Stimulated activated naive B cell treated with anti-CD40 and anti-IgM and Interleukin-4, amounts not matched to agents 10 μg/mL and 1 μg/mL and 100 μg/mL, for 72 hours (primary cell): Measurements from ENCODE around the gene ETFDH.
A peak's percentile ranks its signal among the peaks of the same experiment; 100 is the strongest.
"Not testable (repeated sequence)": the region's sequence is repeated elsewhere in the genome, so short reads cannot be mapped to it uniquely, and the experiment has no call there.

Experiments used
- ATAC-seq, 2 donors: fragments of 150-1000 bp; cut with Tn5 transposase; replicated peaks; 2 replicates each; pipeline ENCODE4 v1.10.0; 2021; ENCODE audit warnings: moderate library complexity in 1 of 2
- DNase-seq: peaks from one replicate; pipeline ENCODE4 v3.0.0; 2021
- H3K27ac Mint-ChIP-seq: one replicate; pipeline ENCODE4 v1.8.0; 2022; ENCODE audit warnings: mild to moderate bottlenecking, mixed read lengths
- H3K27me3 Mint-ChIP-seq, 2 donors: one replicate each; pipeline ENCODE4 v1.8.0; 2022; ENCODE audit warnings: mixed read lengths in 2 of 2
- H3K36me3 Mint-ChIP-seq, 2 donors: one replicate each; pipeline ENCODE4 v1.8.0; 2022; ENCODE audit warnings: mixed read lengths in 2 of 2, mild to moderate bottlenecking in 1 of 2
- H3K4me1 Mint-ChIP-seq, 2 donors: one replicate each; pipeline ENCODE4 v1.8.0; 2022; ENCODE audit warnings: mixed read lengths in 2 of 2, mild to moderate bottlenecking in 1 of 2
- H3K4me3 Mint-ChIP-seq, 2 donors: one replicate each; pipeline ENCODE4 v1.8.0; 2022; ENCODE audit warnings: mild to moderate bottlenecking in 2 of 2, mixed read lengths in 2 of 2, moderate library complexity in 1 of 2
- H3K9me3 Mint-ChIP-seq, 2 donors: one replicate each; pipeline ENCODE4 v1.8.0; 2022; ENCODE audit warnings: mixed read lengths in 2 of 2, mild to moderate bottlenecking in 1 of 2

The ETFDH gene

GRCh38 chr4:158715802-158716201, 43.7 kb downstream of the ETFDH start:
- Mint-ChIP-seq H3K36me3 (peaks cover 56 to 70% of the 10 kb centered on the region in 2 donors), H3K27ac (no peak overlapping the region), H3K4me3 (no peak overlapping the region), H3K9me3 (no peaks in the 10 kb centered on the region), H3K4me1 (peaks cover 5 to 9% of the 10 kb centered on the region in 2 donors), H3K27me3 (no peaks in the 10 kb centered on the region)
- DNase-seq (no peak), ATAC-seq (no peak)

DNA sequence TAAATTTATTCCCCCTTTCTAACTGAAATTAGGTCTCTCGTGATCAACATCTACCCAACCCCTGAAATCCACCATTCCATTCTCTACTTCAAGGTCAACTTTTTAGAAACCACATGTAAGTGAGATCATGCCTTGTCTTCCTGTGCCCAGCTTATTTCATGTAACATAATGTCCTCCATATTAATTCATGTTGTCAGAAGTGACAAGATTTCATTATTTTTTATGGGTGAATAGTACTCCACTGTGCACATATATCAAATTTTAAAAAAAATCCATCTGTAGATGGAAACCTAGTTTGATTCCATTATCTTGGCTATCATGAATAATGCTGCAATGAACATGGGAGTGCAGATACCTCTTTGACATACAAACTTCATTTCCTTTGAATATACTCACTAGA, 49.6 kb downstream of the ETFDH start:
- no peak for ATAC-seq
- Mint-ChIP-seq H3K27me3 (peaks cover 8 to 9% of the 10 kb centered on the region in 2 donors), H3K4me1 (peaks cover 15 to 16% of the 10 kb centered on the region in 2 donors), H3K36me3 (peaks cover 34 to 41% of the 10 kb centered on the region in 2 donors), H3K9me3 (no peaks in the 10 kb centered on the region), H3K27ac (no peak overlapping the region), H3K4me3 (peak overlapping the region in 1 of 2 donors; percentile 99)
- no peak for DNase-seq

DNA sequence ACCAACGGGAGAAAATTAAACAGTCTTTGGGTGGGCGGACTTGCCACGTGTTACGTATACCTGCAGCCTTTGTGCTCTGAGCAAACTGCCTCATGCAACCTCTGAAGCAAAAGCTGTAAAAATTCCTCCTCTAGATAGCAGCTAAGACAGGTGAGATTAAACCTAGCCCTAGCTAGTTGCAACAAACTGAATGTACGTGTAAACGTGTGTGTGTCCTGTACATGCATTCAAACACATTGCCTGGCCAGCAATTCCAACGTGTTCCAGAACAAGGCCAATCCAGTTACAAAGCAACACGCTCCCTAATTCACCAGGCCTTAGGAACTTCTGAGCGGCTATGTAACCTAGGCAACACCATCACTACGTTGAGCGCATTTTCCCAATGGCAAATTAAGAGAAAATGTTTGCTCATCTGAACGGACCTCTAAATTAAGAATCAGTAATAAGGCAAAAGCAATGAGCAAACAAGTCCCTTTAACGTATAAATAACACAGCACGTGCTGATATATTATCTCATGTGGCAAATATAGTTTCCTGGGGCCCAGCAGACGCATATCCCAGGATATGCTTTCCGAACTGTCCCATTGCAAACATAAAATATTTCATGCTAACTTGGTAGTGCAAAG, 50.3 kb downstream of the ETFDH start:
- H3K27me3 Mint-ChIP-seq: peaks cover 12 to 14% of the 10 kb centered on the region in 2 donors
- peak overlapping the region; percentile 99 for H3K27ac Mint-ChIP-seq
- DNase-seq (no peak), ATAC-seq (peak; percentile 1)
- no peaks in the 10 kb centered on the region for H3K9me3 Mint-ChIP-seq
- H3K4me1 Mint-ChIP-seq: peaks cover 15 to 16% of the 10 kb centered on the region in 2 donors
- peak overlapping the region; percentile 86 to 99 for H3K4me3 Mint-ChIP-seq
- H3K36me3 Mint-ChIP-seq: peaks cover 30 to 34% of the 10 kb centered on the region in 2 donors

DNA sequence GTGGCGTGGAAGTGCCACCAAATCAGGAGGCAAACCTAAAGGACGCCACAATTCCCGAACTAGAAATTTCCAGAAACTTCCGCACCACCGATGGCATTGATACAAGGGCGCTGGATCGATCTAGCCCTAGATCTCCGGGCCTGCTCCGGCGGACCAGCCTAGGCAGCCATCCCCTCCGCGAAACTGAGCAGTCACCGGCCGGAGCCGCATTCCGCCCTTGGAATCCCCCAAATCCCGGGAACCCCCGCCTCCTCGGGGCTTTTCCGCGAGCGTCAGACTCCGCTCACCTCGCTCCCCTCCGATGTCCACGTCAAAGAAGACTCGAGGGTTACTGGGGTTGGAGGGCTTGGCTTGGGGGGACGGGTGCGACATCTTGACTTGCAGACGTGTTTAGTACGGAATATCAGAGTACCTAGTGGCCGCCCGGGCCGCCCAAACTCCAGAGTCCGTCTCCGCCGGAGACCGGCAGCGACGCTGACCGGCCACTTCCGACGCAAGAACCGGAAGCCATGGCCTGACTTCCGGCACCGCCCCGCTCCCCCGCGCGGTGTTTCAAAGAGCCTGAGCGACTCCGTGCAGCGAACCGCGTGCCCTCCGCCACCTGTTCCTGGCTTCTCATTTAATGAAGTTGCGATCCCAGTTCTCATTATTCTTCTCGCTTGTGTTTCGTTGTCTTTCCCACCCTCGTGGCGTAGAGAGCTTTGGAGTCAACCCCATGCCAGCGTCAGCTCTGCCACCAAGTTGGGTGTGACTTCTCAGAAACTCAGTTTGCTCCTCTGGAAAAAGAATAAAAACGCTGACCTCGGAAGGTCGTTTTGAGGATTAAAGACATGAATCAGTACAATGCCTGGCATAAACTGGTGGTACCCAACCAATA, 51.1 kb downstream of the ETFDH start, which contains the start of gene PPID:
Gene PPID, minus strand, starts transcription at position 480 of the 877 bp plus-strand sequence. Its CDS starts 108 bp downstream, at position 372.
- Mint-ChIP-seq H3K4me1 (peaks cover 12 to 15% of the 10 kb centered on the region in 2 donors), H3K36me3 (peaks cover 22 to 26% of the 10 kb centered on the region in 2 donors), H3K27me3 (peaks cover 13 to 14% of the 10 kb centered on the region in 2 donors), H3K4me3 (peak within 1 kb of the TSS; percentile 86 to 99), H3K9me3 (no peaks in the 10 kb centered on the region), H3K27ac (peak within 1 kb of the TSS; percentile 99)
- peak; percentile 95 to 98 for ATAC-seq
- DNase-seq: peak; percentile 82

- DNase-seq: no peak
- Mint-ChIP-seq H3K4me3 (no peak overlapping the region), H3K9me3 (no peaks in the 10 kb centered on the region), H3K27me3 (peaks cover 27 to 28% of the 10 kb centered on the region in 2 donors), H3K4me1 (peaks cover 8 to 11% of the 10 kb centered on the region in 2 donors), H3K36me3 (peaks cover 9 to 14% of the 10 kb centered on the region in 2 donors), H3K27ac (no peak overlapping the region)
- no peak for ATAC-seq
Observed at GRCh38 chr4:158724637-158725036, 52.5 kb downstream of the ETFDH start.

DNA sequence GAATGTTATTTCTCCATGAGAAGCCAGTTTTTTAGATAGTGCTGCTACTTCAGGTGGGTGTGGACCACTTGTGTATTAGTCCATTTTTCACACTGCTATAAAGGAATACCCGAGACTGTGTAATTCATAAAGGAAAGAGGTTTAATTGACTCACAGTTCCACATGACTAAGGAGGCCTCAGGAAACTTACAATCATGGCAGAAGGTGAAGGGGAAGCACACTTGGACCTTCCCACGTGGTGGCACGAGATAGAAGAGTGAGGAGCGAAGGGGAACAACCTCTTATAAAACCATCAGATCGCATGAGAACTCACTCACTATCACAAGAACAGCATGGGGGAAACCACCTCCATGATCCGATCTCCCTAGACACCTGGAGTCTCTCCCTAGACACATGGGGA, 54.5 kb downstream of the ETFDH start:
- no peak for DNase-seq
- Mint-ChIP-seq H3K4me3 (no peak overlapping the region), H3K9me3 (no peaks in the 10 kb centered on the region), H3K36me3 (peaks cover 0 to 6% of the 10 kb centered on the region in 2 donors), H3K27me3 (peaks cover 40 to 44% of the 10 kb centered on the region in 2 donors), H3K27ac (no peak overlapping the region), H3K4me1 (peaks cover 9 to 10% of the 10 kb centered on the region in 2 donors)
- no peak for ATAC-seq

DNA sequence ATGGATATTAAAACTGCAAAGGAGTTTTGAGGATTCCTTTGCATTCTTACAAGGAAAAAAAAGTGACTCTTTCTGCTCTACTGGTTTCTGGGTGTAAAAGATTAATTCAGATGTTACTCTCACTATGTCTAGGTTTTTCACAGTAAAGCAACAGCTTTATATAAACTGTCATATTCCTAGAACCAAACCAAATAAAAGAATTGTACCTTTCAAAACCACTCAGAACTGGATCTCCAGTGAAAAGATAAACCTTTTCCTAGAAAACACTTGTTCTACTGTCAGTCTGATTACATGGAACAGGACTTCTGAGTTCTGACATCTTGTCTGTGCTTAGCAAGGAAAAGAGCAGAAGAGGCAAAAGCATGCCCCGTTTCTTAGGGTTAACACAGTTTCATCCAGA, 56.1 kb downstream of the ETFDH start:
- Mint-ChIP-seq H3K9me3 (no peaks in the 10 kb centered on the region), H3K4me1 (peaks cover 6 to 7% of the 10 kb centered on the region in 2 donors), H3K27ac (no peak overlapping the region), H3K4me3 (no peak overlapping the region), H3K36me3 (peaks cover 0 to 4% of the 10 kb centered on the region in 2 donors), H3K27me3 (peaks cover 51 to 56% of the 10 kb centered on the region in 2 donors)
- ATAC-seq: no peak
- DNase-seq: no peak

GRCh38 chr4:158729716-158730559, 57.8 kb downstream of the ETFDH start:
- Mint-ChIP-seq H3K4me1 (peaks cover 4 to 6% of the 10 kb centered on the region in 2 donors), H3K27me3 (peaks cover 52 to 62% of the 10 kb centered on the region in 2 donors), H3K4me3 (no peak overlapping the region), H3K36me3 (no peaks in the 10 kb centered on the region), H3K27ac (no peak overlapping the region), H3K9me3 (no peaks in the 10 kb centered on the region)
- DNase-seq: peak; percentile 21
- ATAC-seq: peak; percentile 77 to 85

GRCh38 chr4:158738866-158739265, 66.8 kb downstream of the ETFDH start:
- ATAC-seq (no peak), DNase-seq (no peak)
- no peak overlapping the region for H3K27ac Mint-ChIP-seq
- H3K27me3 Mint-ChIP-seq: peaks cover 24 to 34% of the 10 kb centered on the region in 2 donors
- H3K4me3 Mint-ChIP-seq: no peak overlapping the region
- no peaks in the 10 kb centered on the region for H3K4me1 Mint-ChIP-seq
- H3K36me3 Mint-ChIP-seq: no peaks in the 10 kb centered on the region
- no peaks in the 10 kb centered on the region for H3K9me3 Mint-ChIP-seq

DNA sequence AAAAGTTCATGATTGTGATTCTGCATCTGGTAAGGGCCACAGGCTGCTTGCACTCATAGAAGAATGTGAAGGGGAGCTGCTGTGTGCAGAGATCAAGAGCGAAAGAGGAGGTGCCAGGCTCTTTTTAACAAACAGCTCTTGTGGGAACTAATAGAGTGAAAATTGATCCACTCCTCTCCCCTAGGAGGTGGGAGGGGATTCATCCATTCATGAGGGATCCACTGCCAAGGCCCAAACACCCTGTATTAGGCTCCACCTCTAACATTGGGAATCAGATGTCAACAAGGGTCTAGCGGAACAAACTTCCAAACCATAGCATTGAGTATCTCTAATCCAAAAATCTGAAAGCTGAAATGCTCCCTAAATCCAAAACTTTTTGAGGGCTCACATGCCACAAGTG, 67.5 kb downstream of the ETFDH start:
- H3K27me3 Mint-ChIP-seq: peaks cover 24 to 34% of the 10 kb centered on the region in 2 donors
- H3K4me3 Mint-ChIP-seq: no peak overlapping the region
- ATAC-seq (no peak), DNase-seq (no peak)
- H3K9me3 Mint-ChIP-seq: no peaks in the 10 kb centered on the region
- H3K27ac Mint-ChIP-seq: no peak overlapping the region
- no peaks in the 10 kb centered on the region for H3K36me3 Mint-ChIP-seq
- no peaks in the 10 kb centered on the region for H3K4me1 Mint-ChIP-seq

DNA sequence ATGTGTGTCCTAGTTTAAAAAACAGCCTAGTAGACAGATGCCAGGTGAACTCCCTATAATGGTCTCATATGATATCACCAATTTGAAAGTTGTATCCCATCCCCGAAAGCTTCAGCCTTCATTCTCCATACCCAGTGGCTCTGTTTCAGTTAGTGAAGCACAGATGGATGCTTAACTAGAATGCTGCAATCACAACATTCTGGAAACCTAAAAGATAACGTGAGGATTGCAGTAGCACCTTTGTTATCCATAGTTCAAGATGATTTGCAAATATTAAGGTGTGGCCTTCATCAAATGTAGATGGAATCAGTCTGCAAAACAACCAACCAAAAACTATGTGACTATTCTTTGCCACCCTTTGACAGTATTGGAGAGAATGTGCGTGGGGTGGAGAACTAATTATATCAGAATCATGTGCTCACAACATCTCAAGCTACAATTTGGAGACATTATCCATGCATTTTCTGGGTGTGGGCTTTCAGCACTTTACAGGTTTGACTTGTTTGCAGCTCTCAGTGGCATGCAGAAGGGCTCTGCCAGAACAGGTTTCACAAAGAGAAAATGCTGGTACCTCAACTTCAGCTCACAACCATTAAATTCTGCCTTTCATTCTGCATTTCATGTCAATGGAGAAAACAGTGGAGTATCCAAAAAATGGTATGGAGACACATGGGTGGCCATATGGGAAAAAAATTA, 69.4 kb downstream of the ETFDH start:
- Mint-ChIP-seq H3K27me3 (peaks cover 16 to 24% of the 10 kb centered on the region in 2 donors), H3K9me3 (no peaks in the 10 kb centered on the region), H3K4me1 (no peaks in the 10 kb centered on the region), H3K27ac (no peak overlapping the region), H3K36me3 (no peaks in the 10 kb centered on the region), H3K4me3 (no peak overlapping the region)
- no peak for DNase-seq
- ATAC-seq: no peak

GRCh38 chr4:158746537-158746936, 74.4 kb downstream of the ETFDH start:
- not testable (repeated sequence) for H3K36me3 Mint-ChIP-seq

DNA sequence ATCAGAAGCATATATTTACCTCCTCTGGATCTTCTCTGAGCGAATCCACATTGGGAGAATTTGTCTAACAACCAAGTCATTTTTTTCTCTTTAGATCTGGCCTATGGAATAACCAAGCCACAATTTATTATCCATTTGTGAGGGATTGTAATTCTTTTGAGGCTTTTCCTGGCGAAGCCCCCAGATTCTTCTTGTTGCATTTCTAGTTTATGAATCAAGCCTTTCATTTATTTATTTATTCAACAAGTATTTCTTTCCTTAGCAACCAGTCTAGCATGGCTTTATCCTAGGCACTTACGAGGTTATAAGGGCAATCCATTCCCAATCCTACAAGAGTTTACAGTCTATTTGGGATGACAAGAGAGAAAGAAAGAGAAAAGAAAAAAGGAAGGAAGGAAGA, 78.3 kb downstream of the ETFDH start:
- H3K27me3 Mint-ChIP-seq: peaks cover 24 to 32% of the 10 kb centered on the region in 2 donors
- H3K9me3 Mint-ChIP-seq: peaks cover 0 to 4% of the 10 kb centered on the region in 2 donors
- ATAC-seq: no peak
- no peaks in the 10 kb centered on the region for H3K4me1 Mint-ChIP-seq
- H3K27ac Mint-ChIP-seq: no peak overlapping the region
- no peaks in the 10 kb centered on the region for H3K36me3 Mint-ChIP-seq
- no peak for DNase-seq
- H3K4me3 Mint-ChIP-seq: no peak overlapping the region

More at GRCh38 chr4:158746537-158746936, 74.4 kb downstream of the ETFDH start:
- not testable (repeated sequence) for H3K9me3 Mint-ChIP-seq, H3K4me1 Mint-ChIP-seq, ATAC-seq, DNase-seq, H3K4me3 Mint-ChIP-seq, H3K27ac Mint-ChIP-seq
- H3K27me3 Mint-ChIP-seq: peaks cover 17 to 25% of the 10 kb centered on the region in 2 donors
